Dendritic cell treated with granulocyte-macrophage colony-stimulating factor and Interleukin-4, amounts not matched to agents 40 ng/mL and 50 ng/mL, for 4 days (primary cell): ENCODE results near the gene SECISBP2.

Source experiments
- H3K27ac Mint-ChIP-seq: one replicate; pipeline ENCODE4 v1.8.0; 2022; ENCODE audit warnings: mild to moderate bottlenecking, mixed read lengths
- H3K27me3 Mint-ChIP-seq: one replicate; pipeline ENCODE4 v1.8.0; 2022; ENCODE audit warnings: mild to moderate bottlenecking, mixed read lengths
- H3K36me3 Mint-ChIP-seq: one replicate; pipeline ENCODE4 v1.8.0; 2022; ENCODE audit warnings: low read depth, mixed read lengths
- H3K4me1 Mint-ChIP-seq: one replicate; pipeline ENCODE4 v1.8.0; 2022; ENCODE audit warnings: low read depth, mixed read lengths
- H3K4me3 Mint-ChIP-seq: one replicate; pipeline ENCODE4 v1.8.0; 2022; ENCODE audit warnings: mild to moderate bottlenecking, moderate library complexity, mixed read lengths
- H3K9me3 Mint-ChIP-seq: one replicate; pipeline ENCODE4 v1.8.0; 2022; ENCODE audit warnings: mixed read lengths
- intact Hi-C: fragments of 100-400 bp; cut with micrococcal nuclease; formaldehyde crosslinking; loops from one replicate; pipeline ENCODE4 v1.15.0; 2022

The SECISBP2 gene

GRCh38 chr9:89360465-89360864, 42.2 kb downstream of the SECISBP2 start:
- Mint-ChIP-seq H3K36me3 (peaks cover 88% of the 10 kb centered on the region), H3K27ac (no peak overlapping the region), H3K4me3 (no peak overlapping the region), H3K4me1 (peaks cover 8% of the 10 kb centered on the region), H3K9me3 (no peaks in the 10 kb centered on the region), H3K27me3 (no peaks in the 10 kb centered on the region)
- intact Hi-C loops, result no loop called here

- no peak overlapping the region for H3K27ac Mint-ChIP-seq
- H3K4me1 Mint-ChIP-seq, result peaks cover 8% of the 10 kb centered on the region
Measured at GRCh38 chr9:89361031-89361430, 42.7 kb downstream of the SECISBP2 start.

DNA sequence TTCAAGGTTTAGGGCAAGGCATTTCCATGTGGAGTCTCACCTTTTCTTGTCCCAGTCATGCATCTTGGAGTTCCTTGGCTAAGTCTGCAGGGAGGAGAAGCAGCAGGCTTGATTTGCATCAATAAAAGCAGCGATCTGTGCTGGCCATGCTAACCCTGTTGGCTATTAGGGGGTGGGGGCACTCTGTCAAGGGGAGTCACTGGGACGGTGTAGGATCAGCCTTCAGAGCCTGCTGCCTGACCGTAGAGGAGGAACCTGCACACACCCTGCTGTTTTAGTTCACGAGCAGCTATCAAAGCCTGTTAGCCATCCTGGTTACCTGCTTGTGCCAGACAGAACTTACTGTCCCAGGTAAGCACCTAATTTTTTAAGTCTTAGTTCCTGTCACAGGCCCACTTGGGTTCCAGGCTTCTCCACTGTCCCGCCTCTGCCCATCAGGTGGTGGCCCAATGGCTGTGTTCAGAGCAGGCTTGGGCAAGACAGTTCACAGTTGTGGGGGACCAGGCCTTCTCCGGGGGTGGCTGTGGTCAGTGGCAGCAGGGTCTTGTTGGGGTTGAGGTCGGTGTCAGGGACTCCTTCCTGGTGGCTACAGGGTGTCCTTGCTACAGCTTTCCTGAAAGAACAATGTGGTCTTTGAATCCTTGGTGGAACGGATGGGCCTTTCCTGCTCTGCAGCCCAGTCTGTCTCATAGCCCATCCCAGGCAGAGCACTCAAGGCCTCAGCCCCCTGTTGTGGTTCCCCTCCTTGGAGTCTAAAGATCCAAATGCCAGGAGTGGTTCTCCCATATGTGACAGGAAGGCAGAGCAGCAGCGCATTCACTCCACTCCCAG, 43.7 kb downstream of the SECISBP2 start:
- Mint-ChIP-seq H3K27ac (no peak overlapping the region), H3K27me3 (no peaks in the 10 kb centered on the region), H3K36me3 (peaks cover 73% of the 10 kb centered on the region), H3K4me1 (peaks cover 8% of the 10 kb centered on the region), H3K9me3 (no peaks in the 10 kb centered on the region), H3K4me3 (no peak overlapping the region)
- intact Hi-C loops, result no loop called here

More at GRCh38 chr9:89361031-89361430, 42.7 kb downstream of the SECISBP2 start:
- Mint-ChIP-seq H3K27me3 (no peaks in the 10 kb centered on the region), H3K9me3 (no peaks in the 10 kb centered on the region), H3K4me3 (no peak overlapping the region), H3K36me3 (peaks cover 83% of the 10 kb centered on the region)
- intact Hi-C loops, result no loop called here

- intact Hi-C loops, result no loop called here
- H3K36me3 Mint-ChIP-seq, result peaks cover 65% of the 10 kb centered on the region
- no peak overlapping the region for H3K27ac Mint-ChIP-seq
- H3K4me1 Mint-ChIP-seq, result peaks cover 8% of the 10 kb centered on the region
- H3K4me3 Mint-ChIP-seq, result no peak overlapping the region
- H3K27me3 Mint-ChIP-seq, result no peaks in the 10 kb centered on the region
- no peaks in the 10 kb centered on the region for H3K9me3 Mint-ChIP-seq
Measured at GRCh38 chr9:89362647-89363310, 44.5 kb downstream of the SECISBP2 start.

DNA sequence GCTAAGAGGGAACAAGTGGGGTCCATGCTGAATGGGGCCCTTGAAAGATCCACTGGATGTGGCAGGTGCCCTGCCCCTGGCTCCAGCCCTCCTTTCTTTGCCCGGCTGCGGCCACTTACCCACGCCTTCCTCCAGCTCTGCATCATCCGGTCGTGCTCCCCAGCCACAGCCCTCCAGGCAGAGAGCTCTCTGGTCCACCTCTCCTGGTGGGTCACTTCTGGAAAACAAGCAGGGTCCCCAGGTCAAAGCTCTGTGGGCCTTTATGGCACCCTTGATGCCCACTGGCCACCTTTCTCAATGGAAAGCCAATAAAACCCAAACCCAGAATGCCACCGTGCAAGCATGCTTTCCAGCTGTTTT, 45.0 kb downstream of the SECISBP2 start:
- intact Hi-C loops, result no loop called here
- H3K27ac Mint-ChIP-seq, result no peak overlapping the region
- H3K27me3 Mint-ChIP-seq, result no peaks in the 10 kb centered on the region
- H3K9me3 Mint-ChIP-seq, result no peaks in the 10 kb centered on the region
- no peak overlapping the region for H3K4me3 Mint-ChIP-seq
- peaks cover 12% of the 10 kb centered on the region for H3K4me1 Mint-ChIP-seq
- peaks cover 60% of the 10 kb centered on the region for H3K36me3 Mint-ChIP-seq

DNA sequence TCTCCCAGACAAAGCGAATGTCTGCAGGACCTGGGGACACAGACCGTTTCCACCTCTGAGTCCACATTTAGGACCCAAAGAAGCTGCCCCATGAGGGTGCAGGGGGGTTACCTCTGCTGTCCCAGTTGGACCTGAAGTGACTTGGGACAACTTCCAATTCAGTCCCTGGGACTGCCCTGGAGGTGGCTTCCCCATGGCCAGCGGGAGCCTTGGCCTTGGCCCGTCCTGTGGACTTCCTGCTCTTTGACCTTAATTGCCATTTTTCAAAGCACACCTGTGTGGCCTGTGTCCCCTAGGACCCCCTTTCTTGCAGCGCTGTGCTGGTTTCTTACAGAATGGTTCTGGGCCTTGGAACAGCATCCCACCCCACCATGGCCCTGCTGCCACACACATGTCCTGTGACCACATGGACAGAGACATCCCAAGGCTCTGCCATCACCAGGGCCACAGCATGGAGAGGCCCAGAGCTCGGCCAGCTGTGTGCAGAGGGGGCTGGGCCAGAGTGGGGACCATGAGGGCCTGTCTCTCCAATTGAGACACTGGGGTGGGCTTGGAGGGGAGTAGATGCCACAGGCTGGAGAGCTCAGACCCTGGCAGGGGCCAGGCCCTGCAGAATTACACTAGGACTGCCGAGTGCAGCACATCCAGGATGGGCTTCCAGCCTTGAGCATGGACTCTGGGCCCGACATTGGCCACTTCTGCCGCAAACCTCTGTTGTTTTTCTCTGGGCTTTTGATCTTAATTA, 45.8 kb downstream of the SECISBP2 start:
- H3K36me3 Mint-ChIP-seq, result peaks cover 52% of the 10 kb centered on the region
- intact Hi-C loops, result no loop called here
- no peaks in the 10 kb centered on the region for H3K27me3 Mint-ChIP-seq
- H3K9me3 Mint-ChIP-seq, result no peaks in the 10 kb centered on the region
- peaks cover 13% of the 10 kb centered on the region for H3K4me1 Mint-ChIP-seq
- H3K4me3 Mint-ChIP-seq, result no peak overlapping the region
- H3K27ac Mint-ChIP-seq, result no peak overlapping the region

DNA sequence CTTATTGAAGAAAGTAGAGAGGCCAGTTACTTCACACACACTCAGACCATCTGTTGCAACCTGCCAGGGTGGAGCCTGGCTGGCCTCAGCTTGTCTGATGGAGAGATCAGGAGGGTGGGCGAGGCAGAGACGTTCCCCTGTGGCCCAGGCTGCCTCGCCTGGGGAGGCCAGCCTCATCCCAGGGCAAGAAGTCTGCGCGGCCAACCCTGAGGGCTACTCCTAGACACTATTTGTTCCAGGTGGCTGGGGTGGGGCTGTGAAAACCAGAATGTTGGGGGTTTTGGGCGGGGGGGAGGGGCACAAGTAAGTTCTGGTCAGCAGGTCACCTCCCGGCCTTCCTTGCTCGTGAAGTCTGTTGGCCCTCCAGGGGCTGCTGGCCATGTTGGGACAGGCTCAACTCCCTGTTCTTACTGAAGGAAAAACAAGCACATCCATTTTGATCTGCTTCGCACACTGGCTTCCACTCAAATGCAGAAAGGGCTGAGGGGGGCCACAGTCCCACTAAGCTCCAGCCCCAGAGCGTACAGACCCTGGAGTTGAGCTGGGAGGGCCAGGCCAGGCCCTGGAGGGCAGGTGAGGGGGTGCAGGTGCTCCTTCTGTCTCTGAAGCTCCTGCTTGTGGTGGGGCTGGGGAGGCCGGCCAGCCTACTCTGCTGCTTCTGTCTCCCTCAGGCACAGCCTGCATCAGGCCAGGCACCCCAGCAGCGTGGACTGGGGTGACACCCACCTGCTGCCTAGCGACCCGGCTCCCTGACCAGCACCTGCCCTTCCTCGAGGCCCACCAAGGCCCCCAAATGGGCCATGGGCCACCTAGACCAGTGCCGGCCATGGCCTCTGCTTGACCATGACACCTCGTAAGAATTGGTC, 46.6 kb downstream of the SECISBP2 start:
- H3K27ac Mint-ChIP-seq, result no peak overlapping the region

GRCh38 chr9:89365532-89365912, 47.2 kb downstream of the SECISBP2 start:
- Mint-ChIP-seq H3K4me3 (no peak overlapping the region), H3K36me3 (peaks cover 38% of the 10 kb centered on the region), H3K27ac (no peak overlapping the region), H3K4me1 (peaks cover 5% of the 10 kb centered on the region), H3K27me3 (no peaks in the 10 kb centered on the region), H3K9me3 (no peaks in the 10 kb centered on the region)
- intact Hi-C loops, result no loop called here

More for the DNA sequence above, 46.6 kb downstream of the SECISBP2 start:
- H3K4me1 Mint-ChIP-seq, result peaks cover 9% of the 10 kb centered on the region
- peaks cover 44% of the 10 kb centered on the region for H3K36me3 Mint-ChIP-seq
- no peaks in the 10 kb centered on the region for H3K27me3 Mint-ChIP-seq
- intact Hi-C loops, result no loop called here
- no peak overlapping the region for H3K4me3 Mint-ChIP-seq
- H3K9me3 Mint-ChIP-seq, result no peaks in the 10 kb centered on the region

DNA sequence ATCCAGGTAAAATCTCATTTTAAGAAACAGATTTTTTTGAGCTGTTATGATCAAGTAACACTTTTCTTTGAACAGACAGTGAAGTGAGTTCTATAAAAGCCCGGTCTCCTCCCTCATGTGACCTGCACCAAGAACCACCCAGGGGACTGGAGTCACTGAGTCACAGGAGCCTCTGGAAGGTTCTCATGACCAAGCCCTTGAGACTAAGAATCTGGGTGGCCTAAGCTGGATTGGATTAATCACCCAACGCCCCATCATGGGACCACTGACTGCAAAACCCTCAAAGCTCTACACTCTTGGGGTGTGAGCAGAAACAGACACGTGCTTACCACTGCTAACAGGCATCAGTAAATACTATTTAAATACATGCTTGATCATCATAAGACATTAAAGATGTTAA, 48.4 kb downstream of the SECISBP2 start:
- no peak overlapping the region for H3K27ac Mint-ChIP-seq
- H3K9me3 Mint-ChIP-seq, result no peaks in the 10 kb centered on the region
- H3K4me3 Mint-ChIP-seq, result no peak overlapping the region
- intact Hi-C loops, result no loop called here
- H3K27me3 Mint-ChIP-seq, result no peaks in the 10 kb centered on the region
- peaks cover 5% of the 10 kb centered on the region for H3K4me1 Mint-ChIP-seq
- peaks cover 26% of the 10 kb centered on the region for H3K36me3 Mint-ChIP-seq

GRCh38 chr9:89367281-89367680, 49.0 kb downstream of the SECISBP2 start:
- peaks cover 5% of the 10 kb centered on the region for H3K4me1 Mint-ChIP-seq
- no peaks in the 10 kb centered on the region for H3K9me3 Mint-ChIP-seq
- intact Hi-C loops, result no loop called here
- peaks cover 20% of the 10 kb centered on the region for H3K36me3 Mint-ChIP-seq
- H3K27me3 Mint-ChIP-seq, result no peaks in the 10 kb centered on the region
- H3K4me3 Mint-ChIP-seq, result no peak overlapping the region
- no peak overlapping the region for H3K27ac Mint-ChIP-seq

DNA sequence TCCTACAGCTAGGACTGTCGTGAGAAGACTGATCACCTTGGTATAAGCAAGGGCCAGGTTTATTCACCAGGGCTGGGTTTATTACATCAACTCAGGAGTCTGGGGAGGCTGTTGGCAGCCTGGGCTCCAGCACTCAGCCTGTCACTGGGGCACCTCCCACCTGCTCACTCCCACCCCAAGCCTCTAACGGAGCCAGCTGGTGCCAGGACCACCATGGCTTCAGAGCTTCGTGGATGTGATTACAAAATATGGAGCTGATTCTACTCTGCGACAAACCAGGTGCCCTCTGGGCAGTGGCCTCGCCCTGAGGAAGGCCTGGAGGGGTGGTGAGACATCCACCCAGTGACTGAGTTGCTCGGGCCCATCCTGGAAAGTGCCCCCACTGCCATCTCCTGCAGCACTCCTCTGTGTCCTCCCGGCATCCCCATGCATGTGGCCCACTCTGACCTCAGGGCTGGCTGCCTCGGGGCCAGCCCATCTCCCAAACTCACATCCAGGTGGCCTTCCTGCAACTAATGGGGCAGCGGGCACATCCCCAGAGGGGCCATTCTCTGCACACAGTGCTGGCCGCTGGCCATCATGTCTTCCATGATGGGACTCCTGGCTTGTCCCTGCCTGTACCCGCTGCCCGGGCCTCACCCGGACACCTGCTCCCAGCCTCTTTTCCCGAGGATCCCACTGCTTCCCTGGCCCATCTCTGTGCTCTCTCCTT, 49.6 kb downstream of the SECISBP2 start:
- Mint-ChIP-seq H3K4me3 (no peak overlapping the region), H3K36me3 (peaks cover 16% of the 10 kb centered on the region), H3K27ac (no peak overlapping the region), H3K9me3 (no peaks in the 10 kb centered on the region), H3K4me1 (peaks cover 6% of the 10 kb centered on the region), H3K27me3 (no peaks in the 10 kb centered on the region)
- intact Hi-C loops, result no loop called here

GRCh38 chr9:89368550-89368949, 50.2 kb downstream of the SECISBP2 start:
- Mint-ChIP-seq H3K27ac (no peak overlapping the region), H3K36me3 (peaks cover 9% of the 10 kb centered on the region), H3K9me3 (no peaks in the 10 kb centered on the region), H3K27me3 (no peaks in the 10 kb centered on the region), H3K4me3 (no peak overlapping the region), H3K4me1 (peaks cover 10% of the 10 kb centered on the region)
- intact Hi-C loops, result no loop called here

- no peak overlapping the region for H3K4me3 Mint-ChIP-seq
- peaks cover 10% of the 10 kb centered on the region for H3K4me1 Mint-ChIP-seq
- H3K9me3 Mint-ChIP-seq, result no peaks in the 10 kb centered on the region
- no peaks in the 10 kb centered on the region for H3K27me3 Mint-ChIP-seq
- H3K27ac Mint-ChIP-seq, result no peak overlapping the region
- intact Hi-C loops, result no loop called here
- peaks cover 5% of the 10 kb centered on the region for H3K36me3 Mint-ChIP-seq
Measured at GRCh38 chr9:89368978-89369377, 50.7 kb downstream of the SECISBP2 start.
